WTC11 (cell line): ENCODE results near the gene TMEM269.

Experiments used
- CTCF ChIP-seq: fragments of 200-600 bp; IDR thresholded peaks from 2 replicates; pipeline ENCODE4 v1.8.0; 2022; ENCODE audit warnings: antibody characterized with exemption
- EMX1 ChIP-seq: fragments of 250-450 bp; sonication (Bioruptor Pico); IDR thresholded peaks from 2 replicates; pipeline ENCODE4 v1.8.0; 2021; ENCODE audit warnings: mild to moderate bottlenecking
- NFATC4 ChIP-seq: fragments of 250-450 bp; sonication (Bioruptor Pico); IDR thresholded peaks from 2 replicates; pipeline ENCODE4 v1.9.0; 2021; ENCODE audit warnings: mild to moderate bottlenecking
- TP53 ChIP-seq: sonication (generic); formaldehyde crosslinking; IDR thresholded peaks from 2 replicates; pipeline ENCODE4 v1.8.1; 2023; ENCODE audit warnings: mild to moderate bottlenecking, missing genetic modification reagents
- ZMAT4 ChIP-seq: fragments of 250-450 bp; sonication (Bioruptor Pico); IDR thresholded peaks from 2 replicates; pipeline ENCODE4 v1.9.0; 2021; ENCODE audit warnings: mild to moderate bottlenecking
- ZNF138 ChIP-seq: sonication (generic); formaldehyde crosslinking; conservative IDR thresholded peaks from 2 replicates; pipeline ENCODE4 v1.8.1; 2022; ENCODE audit warnings: mild to moderate bottlenecking, moderate library complexity, missing genetic modification reagents

GRCh38 chr1:42831273-42831672, 46.5 kb downstream of the TMEM269 start:
- TF ChIP-seq EMX1 (CRISPR knock-in tag) (no peak), CTCF (no peak), ZNF138 (CRISPR knock-in tag) (no peak), ZMAT4 (CRISPR knock-in tag) (no peak), NFATC4 (CRISPR knock-in tag) (no peak), TP53 (no peak)
